GM19023 (cell line): ENCODE results near the gene GNB3.
A peak's percentile ranks its signal among the peaks of the same experiment; 100 is the strongest.
"Not testable (repeated sequence)": the region's sequence is repeated elsewhere in the genome, so short reads cannot be mapped to it uniquely, and the experiment has no call there.

ENCODE experiments used
- ATAC-seq: cut with Tn5 transposase; IDR thresholded peaks from one replicate; pipeline ENCODE4 v1.9.1; 2021; ENCODE audit warnings: mild to moderate bottlenecking, moderate library complexity; ENCODE audit not compliant: unreplicated experiment

GNB3 gene

DNA sequence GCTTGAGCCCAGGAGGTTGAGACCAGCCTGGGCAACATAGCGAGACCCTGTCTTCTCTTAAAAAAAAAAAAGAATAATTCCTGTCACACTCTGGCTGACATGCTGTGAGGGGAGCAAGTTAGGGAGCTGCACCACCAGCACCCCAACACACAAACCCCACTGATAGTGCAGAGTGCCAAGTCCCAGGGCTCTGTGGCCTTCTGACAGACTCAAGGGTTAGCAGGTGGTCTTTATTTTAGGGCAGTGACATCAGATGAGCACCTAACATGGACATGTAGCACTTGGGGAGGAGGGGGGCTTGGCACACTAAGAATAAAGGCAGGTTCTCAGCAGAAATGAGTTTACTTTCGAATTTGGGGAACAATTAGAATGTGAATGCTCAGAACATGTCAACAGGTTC, 18.1 kb downstream of the GNB3 start:
- no peak for ATAC-seq

DNA sequence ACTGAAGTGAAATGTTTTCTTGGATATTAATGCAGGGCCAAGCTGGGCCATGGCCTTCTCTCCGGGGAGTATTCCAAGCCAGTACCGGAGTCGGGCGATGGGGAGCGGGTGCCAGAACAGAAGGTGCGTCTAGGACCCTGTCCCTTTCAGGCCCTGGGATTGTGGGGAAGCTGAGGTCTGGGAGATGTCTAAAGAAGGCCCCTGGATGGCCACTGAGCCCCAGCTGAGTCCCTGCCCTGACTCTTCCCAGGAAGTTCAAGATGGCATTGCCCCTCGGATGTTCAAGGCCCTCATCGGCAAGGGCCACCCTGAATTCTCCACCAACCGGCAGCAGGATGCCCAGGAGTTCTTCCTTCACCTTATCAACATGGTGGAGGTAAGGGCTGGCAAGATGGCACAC, 19.4 kb downstream of the GNB3 start:
- no peak for ATAC-seq

DNA sequence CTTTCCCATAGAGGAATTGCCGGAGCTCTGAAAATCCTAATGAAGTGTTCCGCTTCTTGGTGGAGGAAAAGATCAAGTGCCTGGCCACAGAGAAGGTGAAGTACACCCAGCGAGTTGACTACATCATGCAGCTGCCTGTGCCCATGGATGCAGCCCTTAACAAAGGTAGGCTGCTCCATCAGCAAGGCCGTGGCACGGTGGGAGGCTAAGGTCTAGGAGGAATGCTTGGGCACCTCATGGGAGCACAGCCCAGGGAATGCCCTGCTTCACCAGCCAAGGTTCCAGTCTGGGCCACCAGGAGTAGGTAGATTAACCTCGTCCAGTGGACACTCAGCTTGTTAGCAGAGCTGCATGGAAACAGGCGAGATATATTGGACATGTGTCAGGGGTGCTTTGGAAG, 20.2 kb downstream of the GNB3 start:
- no peak for ATAC-seq

DNA sequence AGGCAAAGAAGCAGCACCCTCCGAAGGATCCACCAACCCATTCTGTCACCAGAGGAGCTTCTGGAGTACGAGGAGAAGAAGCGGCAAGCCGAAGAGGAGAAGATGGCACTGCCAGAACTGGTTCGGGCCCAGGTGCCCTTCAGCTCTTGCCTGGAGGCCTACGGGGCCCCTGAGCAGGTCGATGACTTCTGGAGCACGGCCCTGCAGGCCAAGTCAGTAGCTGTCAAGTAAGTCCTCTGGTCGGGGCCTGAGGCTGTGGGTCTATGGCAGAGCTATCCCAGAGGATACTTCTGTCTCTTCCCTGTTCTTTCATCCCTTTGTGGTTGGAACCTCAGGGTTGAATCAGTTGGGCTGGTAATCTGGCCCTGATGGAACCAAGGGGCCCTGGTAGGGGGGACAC, 20.7 kb downstream of the GNB3 start:
- ATAC-seq, result no peak

DNA sequence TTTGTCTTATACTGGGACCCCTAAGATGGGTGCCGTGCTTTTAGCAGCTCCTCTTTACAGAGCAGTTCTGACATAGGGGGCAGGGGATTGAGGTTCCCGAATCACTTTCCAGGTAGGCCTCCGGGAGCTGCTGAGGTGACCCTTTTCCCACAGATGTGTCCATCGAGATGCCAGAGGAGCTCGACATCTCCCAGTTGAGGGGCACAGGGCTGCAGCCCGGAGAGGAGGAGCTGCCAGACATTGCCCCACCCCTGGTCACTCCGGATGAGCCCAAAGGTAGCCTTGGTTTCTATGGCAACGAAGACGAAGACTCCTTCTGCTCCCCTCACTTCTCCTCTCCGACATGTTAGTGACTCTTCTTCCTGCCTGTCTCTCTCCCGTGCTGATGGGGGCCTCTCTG, 22.3 kb downstream of the GNB3 start:
- ATAC-seq, result no peak

DNA sequence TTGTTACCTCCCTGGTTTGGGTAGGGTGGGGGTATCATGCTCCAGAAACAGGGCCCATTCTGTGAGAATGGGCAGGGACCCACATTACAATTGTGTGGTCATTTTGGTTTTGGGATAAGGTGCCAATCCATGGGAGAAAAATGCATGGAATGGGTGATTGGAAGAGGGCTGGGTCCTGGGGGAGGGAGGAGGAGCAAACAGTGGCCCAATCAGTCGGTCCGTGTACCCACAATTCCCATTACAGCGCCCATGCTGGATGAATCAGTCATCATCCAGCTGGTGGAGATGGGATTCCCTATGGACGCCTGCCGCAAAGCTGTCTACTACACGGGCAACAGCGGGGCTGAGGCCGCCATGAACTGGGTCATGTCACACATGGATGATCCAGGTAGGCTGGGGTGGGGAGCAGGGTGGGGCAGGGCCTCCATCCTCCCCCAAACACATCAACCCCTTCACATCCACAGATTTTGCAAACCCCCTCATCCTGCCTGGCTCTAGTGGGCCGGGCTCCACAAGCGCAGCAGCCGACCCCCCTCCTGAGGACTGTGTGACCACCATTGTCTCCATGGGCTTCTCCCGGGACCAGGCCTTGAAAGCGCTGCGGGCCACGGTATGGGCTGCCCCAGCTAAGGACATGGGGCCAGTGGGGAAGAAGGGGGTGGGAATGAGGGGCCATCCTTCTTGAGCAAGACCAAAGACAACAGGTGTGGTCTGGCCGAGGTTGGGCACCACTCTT, 23.0 kb downstream of the GNB3 start:
- no peak for ATAC-seq

DNA sequence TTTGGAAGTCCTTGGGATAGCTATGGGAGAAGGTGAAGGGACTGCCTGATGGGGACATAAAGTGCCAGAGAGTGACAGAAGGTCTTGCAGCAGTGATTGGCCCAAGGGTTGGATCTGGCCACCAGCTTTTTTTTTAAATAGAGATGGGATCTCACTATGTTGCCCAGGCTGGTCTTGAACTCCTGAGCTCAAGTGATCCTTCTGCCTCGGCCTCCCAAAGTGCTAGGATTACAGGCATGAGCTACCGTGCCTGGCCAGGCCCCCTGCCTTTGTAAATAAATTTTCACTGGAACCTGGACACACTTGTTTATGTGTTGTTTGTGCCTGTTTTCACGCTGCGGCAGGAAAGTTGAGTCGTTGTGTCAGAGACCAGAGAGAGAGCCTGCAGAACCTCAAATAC, 24.6 kb downstream of the GNB3 start:
- ATAC-seq, result not testable (repeated sequence)

DNA sequence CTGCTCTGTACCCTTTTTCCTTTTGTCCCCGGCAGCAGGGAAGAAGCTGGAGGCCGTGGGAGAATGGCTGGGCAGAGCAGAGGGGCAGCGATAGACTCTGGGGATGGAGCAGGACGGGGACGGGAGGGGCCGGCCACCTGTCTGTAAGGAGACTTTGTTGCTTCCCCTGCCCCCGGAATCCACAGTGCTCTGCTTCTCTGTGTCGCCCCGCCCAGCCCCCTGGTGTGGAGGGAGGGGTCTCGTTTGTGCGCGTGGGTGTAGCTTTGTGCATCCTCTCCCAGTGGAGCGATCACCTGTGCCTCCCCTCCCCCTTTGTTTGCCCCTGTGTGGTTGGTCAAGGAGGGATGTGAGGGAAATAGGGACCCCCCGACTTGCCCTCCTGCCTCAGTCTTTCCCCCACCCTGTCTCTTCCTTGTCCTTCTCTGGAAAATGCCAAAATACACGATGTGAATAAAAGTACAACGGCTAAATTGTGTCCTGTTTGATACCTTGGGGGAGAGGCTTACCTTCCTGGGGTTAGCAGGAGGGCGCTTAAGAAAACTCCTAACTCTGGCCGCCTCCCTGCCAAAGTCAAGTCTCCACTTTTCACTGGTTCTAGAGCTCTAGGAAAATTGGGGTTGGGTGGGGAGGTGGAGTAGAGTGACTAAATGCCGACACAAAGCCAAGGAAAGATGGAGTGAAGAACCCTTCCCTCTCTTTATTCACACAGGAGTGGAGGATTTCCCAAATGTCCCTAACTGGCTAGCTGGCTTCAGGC, 25.6 kb downstream of the GNB3 start:
- ATAC-seq, result no peak

DNA sequence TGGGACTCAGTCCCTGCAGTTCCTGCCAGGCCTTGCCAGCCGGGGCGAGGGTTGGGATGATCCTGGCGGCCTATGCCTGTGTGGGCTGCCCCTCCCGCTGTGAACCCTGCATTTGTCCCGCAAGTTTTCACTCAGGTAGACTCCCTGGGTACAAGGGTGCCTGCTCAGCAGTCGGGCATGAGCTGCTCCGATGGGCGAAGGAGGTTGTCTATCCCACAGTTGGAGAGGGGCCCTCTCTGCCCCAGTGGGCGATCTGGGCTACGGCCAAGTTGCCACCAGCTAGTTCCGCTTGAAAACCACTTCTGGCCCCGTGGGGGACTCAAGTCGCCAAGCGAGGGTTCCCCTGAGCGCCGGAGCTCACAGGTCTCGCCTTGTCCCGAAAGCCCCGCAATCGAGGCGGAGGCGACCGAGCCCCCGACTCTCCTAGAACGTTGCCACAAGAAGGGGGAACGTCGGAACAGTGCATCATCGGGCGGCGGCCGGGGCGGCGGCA, 26.2 kb downstream of the GNB3 start:
- ATAC-seq, result peak; percentile 1

DNA sequence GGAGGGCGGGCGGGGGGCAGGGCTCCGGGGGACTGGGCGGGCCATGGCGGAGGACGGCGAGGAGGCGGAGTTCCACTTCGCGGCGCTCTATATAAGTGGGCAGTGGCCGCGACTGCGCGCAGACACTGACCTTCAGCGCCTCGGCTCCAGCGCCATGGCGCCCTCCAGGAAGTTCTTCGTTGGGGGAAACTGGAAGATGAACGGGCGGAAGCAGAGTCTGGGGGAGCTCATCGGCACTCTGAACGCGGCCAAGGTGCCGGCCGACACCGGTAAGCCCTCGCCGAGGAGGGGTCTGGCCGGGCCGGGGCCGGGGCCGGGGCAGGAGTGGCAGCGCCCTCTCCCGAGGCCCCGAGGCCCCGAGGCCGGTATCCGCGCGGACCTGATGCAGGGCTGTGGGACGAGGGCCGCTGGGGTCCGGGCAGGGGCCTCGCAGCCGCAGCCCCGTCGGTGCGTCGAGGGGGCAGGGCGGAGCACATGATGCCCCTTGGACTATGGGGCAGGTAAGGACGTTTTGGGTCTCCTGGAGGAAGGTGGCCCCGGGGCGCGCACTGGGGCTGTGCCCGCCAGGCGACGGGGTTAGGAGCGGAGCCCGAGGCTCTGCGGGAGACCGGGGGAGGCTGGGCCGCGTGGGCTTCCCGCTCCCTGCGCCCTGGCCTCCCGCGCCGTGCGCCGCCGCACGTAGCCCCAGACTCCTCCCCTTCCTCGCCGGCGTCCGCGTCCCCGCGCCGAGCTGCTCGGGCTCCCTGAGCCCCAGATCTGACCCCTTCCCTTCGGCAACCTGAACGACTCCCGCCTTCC, 26.9 kb downstream of the GNB3 start, which contains the start of gene TPI1:
TSS of gene TPI1 (plus strand) at position 119 of the 798 bp plus-strand sequence. CDS start at position 155, 36 bp downstream.
- ATAC-seq, result peak; percentile 66

DNA sequence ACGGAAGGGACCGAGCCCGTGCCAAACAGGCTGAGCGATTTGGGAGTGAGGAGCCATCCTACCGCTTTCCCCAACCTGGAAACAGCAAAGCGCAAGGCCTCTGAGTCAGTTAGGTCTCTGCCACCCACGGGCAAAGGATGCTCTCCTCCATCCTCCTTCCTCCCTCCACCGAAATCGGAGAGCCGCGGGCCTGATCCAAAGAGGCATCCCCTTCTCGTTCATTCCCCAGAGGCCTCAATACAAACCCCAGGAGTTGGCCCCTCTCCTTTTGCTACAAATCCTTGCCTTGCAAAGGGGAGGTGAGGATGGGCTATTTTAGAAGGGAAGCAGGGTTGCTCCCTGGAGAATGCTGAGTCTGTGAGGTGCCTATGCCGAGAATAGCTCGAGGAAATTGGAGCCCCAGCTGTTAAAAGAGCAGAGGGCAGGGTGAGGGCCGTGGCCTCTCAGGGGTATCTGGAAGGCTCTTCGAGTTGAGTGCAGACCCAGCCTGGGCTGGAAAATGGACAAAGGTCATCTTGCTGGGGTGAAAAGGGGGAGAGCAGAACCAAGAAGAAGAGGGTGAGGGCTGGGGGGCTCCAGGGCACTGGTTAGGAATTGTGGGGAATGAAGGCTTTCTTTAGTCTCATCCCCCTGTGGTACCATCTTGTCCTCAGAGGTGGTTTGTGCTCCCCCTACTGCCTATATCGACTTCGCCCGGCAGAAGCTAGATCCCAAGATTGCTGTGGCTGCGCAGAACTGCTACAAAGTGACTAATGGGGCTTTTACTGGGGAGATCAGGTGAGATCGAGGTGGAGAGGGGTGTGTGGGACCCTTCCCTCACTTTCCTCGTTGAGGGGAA, 27.7 kb downstream of the GNB3 start:
- no peak for ATAC-seq

DNA sequence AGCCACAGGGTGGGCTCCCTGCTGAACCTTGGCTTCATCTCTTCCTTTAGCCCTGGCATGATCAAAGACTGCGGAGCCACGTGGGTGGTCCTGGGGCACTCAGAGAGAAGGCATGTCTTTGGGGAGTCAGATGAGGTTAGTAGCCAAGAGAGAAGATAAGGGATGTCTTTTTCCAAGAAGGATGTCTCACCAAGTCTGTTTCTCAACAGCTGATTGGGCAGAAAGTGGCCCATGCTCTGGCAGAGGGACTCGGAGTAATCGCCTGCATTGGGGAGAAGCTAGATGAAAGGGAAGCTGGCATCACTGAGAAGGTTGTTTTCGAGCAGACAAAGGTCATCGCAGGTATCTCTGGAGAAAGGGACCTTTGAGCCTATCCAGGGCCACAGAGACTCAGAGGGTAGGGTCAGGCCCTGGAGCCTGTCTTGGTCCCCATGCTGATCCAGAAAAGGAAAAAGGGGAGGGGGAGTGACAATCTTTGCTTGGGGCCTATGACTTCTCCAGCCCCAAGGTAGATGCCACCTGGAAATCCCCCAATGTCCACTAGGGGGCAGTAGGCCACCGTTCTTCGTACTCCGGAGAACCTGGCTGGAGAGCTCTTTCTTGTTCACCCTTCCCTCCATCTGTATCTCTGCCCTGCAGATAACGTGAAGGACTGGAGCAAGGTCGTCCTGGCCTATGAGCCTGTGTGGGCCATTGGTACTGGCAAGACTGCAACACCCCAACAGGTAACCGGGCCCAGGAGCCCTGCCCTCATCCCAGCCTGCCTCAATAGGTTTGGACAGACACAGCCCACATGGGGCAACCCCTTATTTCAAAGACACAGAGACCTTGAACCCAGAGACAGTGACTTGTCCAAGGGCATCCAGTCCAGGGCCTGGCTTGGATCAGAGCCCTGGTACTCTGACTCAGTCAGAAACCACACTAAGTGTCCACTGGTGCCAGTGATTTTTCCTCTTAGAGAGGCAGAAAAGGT, 28.6 kb downstream of the GNB3 start:
- ATAC-seq, result no peak

DNA sequence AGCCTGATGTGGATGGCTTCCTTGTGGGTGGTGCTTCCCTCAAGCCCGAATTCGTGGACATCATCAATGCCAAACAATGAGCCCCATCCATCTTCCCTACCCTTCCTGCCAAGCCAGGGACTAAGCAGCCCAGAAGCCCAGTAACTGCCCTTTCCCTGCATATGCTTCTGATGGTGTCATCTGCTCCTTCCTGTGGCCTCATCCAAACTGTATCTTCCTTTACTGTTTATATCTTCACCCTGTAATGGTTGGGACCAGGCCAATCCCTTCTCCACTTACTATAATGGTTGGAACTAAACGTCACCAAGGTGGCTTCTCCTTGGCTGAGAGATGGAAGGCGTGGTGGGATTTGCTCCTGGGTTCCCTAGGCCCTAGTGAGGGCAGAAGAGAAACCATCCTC, 29.6 kb downstream of the GNB3 start:
- ATAC-seq, result not testable (repeated sequence)

DNA sequence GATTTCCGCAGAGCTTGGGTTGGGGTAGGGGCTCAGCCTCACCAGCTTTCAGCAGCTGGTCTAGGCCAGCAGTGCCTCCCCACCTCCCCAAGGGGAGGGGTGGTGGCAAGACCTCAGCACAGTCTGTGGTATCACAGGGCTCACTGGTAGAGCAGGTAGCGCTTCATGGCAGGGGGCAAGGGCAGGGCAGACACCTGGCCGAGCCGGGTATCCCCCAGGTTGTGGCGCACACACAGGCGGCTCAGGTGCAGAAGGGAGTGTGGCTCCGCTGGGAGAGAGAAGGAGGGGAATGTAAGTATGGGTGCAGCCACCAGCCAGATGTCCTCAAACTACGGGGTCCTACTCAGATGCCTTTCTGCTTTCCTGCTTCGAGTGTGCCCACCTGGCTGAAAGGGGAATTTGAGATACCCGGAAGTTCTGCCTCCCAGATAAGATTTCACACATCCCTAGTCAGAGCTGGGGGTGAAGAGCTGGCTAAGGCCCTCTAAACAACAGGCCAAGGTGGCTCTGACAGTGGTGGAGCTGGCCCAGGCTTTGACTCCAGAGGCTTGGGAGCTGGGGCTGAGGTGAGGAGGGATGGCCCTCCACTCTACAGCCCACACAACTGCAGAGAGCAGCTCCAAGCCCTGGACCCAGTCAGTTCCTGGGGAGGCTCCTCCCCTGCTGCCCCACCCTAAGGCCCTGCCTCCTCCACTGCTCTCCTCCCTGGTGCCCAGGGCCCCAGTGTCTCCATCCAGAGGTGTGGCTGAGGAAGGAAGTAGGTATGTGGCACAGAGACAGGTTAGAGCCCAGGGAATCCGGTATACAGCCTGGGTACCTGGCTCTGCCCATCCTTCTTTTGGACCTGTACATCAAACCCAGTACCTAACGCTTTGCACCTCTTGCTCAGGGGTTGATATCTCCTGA, 30.6 kb downstream of the GNB3 start:
- ATAC-seq, result no peak

DNA sequence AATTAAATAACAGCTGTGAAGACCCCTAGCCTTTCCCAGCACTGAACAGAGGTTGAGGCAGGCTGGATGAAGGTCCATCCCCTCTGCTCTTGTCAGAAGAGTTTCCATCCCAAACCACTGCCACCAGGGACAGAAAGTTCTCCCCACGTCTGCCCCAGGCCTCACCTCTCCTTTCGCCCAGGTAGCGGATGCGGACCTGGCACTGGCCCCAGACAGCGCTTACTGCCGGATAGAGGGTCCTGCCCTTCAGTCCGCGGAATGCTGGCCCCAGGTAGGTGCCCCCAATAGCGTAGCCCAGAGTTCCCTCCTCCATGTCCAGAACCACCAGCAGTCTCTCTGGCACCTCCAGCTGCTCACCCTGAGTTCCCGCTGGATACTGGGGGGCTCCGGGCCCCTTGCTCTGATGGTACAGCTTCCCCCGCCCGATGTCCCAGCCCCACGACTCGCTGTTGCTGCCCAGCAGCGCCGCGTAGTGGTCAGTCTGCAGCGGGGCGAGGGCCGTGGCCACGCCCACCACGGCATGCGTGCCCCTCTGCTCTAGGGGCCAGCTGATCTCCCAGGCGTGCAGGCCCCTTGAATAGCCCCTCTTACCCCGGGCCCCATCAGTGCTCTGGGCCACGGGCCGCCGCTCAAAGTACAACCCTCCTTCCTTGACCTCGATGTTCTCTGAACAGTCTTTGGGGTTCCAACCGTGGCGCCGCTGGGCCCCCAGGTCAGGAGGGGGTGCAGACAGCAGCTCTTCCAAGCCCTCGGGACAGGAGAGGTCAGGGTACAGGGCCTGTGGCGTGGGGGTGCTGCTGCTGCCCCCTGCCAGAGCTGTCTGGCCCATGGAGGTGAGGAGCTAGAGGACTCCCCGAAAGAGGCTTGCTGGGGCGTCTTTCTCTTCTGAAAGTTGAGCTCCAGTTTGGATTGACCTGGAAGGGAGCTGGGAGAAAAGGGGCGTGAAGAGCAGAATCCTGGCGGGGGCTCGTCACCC, 31.6 kb downstream of the GNB3 start:
- peak; percentile 33 for ATAC-seq

DNA sequence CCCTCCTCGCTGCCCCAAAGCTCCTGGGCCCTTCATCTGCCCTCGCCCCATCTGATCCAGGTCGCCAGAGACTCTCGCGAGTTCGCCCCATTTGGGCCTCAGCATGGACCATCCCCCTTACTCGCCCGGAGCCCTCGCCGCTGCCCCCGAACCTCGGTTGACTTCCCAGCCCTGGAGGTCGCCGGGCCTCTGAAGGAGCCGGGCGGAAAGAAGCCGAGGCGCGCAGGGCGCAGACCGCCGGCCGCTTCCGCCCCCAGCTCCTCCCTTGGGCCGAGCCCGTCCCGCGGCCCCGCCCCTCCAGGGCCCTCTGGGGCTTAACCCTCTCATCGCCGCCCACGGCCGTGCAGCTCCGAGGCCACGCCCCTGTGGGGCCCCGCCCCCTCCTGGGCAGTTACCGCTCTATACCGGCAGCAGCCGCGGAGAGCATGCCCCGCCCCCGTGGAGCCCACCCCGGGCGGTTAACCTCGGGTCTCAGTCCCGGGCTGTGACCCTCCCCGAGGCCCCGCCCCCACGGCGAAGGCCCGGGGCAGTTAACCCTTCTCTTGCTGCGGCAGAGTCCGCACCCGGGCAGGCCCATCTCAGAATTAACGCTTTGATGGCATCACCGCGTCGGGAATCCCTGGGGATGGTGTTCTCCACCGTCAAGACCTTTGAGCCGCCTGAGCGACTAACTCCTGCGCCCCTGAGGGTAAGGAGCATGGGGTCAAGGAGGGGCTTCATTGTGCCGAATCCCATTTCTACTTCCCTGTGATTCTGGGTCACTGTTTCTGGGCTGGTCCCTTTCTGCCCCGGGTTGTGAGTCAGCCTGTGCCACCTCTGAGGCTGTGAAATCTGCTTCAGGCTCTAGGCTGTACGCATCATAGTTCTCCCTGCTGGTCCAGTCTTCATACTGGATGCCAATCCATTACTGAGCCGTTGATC, 32.6 kb downstream of the GNB3 start, which contains the start of gene SPSB2:
TSS of gene SPSB2 (minus strand) at position 210 of the 921 bp plus-strand sequence. CDS start 402 bp downstream, outside the sequence.
- ATAC-seq, result peak; percentile 77
